H1 (cell line): ENCODE results near the gene BACE2. TPM values are rescaled to one million over a fixed set of nuclear protein-coding genes. Genes with fewer than 3 reads are reported as not detected.

Experiments
- CTCF ChIA-PET: fragments of 300-600 bp; sonication (Branson Sonifier 250); formaldehyde crosslinking; loops from one replicate; lab custom pipeline; 2021; ENCODE audit not compliant: partially characterized antibody; lab: Charles Lee
- POLR2A ChIA-PET: fragments of 300-600 bp; sonication (Branson Sonifier 250); formaldehyde crosslinking; loops from one replicate; lab custom pipeline; 2021; ENCODE audit warnings: inconsistent platforms; ENCODE audit not compliant: partially characterized antibody; lab: Charles Lee
- DNase-seq, 2 experiments: peaks; one replicate each; pipeline versions ENCODE4 v3.0.0 to v3.0.0-alpha.2; 2010 to 2022; ENCODE audit warnings: low spot score in 2 of 2, low read depth in 1 of 2, mixed read lengths in 1 of 2
- FAIRE-seq: peaks from 2 replicates; lab custom pipeline; 2011; peaks lifted over from hg19 to GRCh38; lab: Jason Lieb, UNC
- H2AFZ ChIP-seq: 2 replicates; pipeline ENCODE4 v1.8.1; 2012; ENCODE audit warnings: low read length, inconsistent platforms
- H2AK5ac ChIP-seq: 2 replicates; pipeline ENCODE4 v1.6.1; 2013; ENCODE audit warnings: low read depth, low read length
- H2BK120ac ChIP-seq: replicated peaks from 2 replicates; pipeline ENCODE3; 2013; ENCODE audit warnings: low read depth, low read length, inconsistent platforms
- H2BK12ac ChIP-seq: 2 replicates; pipeline ENCODE4 v1.6.1; 2013; ENCODE audit warnings: low read depth, low read length
- H2BK15ac ChIP-seq: 2 replicates; pipeline ENCODE4 v1.6.1; 2013; ENCODE audit warnings: low read length
- H2BK20ac ChIP-seq: 2 replicates; pipeline ENCODE4 v1.6.1; 2013; ENCODE audit warnings: low read length
- H2BK5ac ChIP-seq: 2 replicates; pipeline ENCODE4 v1.6.1; 2013; ENCODE audit warnings: low read depth, low read length
- H3K14ac ChIP-seq: 2 replicates; pipeline ENCODE4 v1.6.1; 2013; ENCODE audit warnings: inconsistent platforms; ENCODE audit not compliant: insufficient read length
- H3K18ac ChIP-seq: 2 replicates; pipeline ENCODE4 v1.6.1; 2013; ENCODE audit warnings: low read length; ENCODE audit errors: extremely low read depth
- H3K23ac ChIP-seq: 2 replicates; pipeline ENCODE4 v1.6.1; 2013; ENCODE audit warnings: inconsistent platforms; ENCODE audit not compliant: insufficient read length
- H3K23me2 ChIP-seq: 2 replicates; pipeline ENCODE4 v1.6.1; 2013; ENCODE audit warnings: low read depth, low read length
- H3K27ac ChIP-seq: 2 replicates; pipeline ENCODE4 v1.6.1; 2011; ENCODE audit warnings: low read depth, low read length, inconsistent platforms
- H3K27me3 ChIP-seq, 4 experiments: replicated peaks in 1 of 4; 1 replicate in 1 of 4; 2 replicates in 3 of 4; pipeline versions ENCODE4 v1.6.1 to v1.8.1; 2011 to 2013; ENCODE audit warnings: low read length in 3 of 4, mild to moderate bottlenecking in 3 of 4, inconsistent platforms in 2 of 4, mixed read lengths in 2 of 4, moderate library complexity in 1 of 4; ENCODE audit not compliant: control insufficient read depth in 3 of 4, insufficient read depth in 3 of 4; ENCODE audit errors: extremely low read depth in 1 of 4
- H3K36me3 ChIP-seq, 4 experiments: 2 replicates each; pipeline versions ENCODE4 v1.6.1 to v1.8.1; 2011 to 2013; ENCODE audit warnings: mild to moderate bottlenecking in 4 of 4, low read length in 3 of 4, moderate library complexity in 2 of 4, control low read depth in 1 of 4, inconsistent platforms in 1 of 4; ENCODE audit not compliant: insufficient read depth in 4 of 4, control insufficient read depth in 2 of 4
- H3K4ac ChIP-seq: replicated peaks from 2 replicates; pipeline ENCODE3; 2013; ENCODE audit warnings: low read length, low read depth, mixed read lengths, inconsistent platforms; ENCODE audit not compliant: insufficient read length
- H3K4me1 ChIP-seq, 4 experiments: replicated peaks in 1 of 4; 1 replicate in 1 of 4; 2 replicates in 3 of 4; pipeline versions ENCODE4 v1.6.1 to v1.8.1; 2011 to 2013; ENCODE audit warnings: low read length in 3 of 4, inconsistent platforms in 2 of 4, mixed read lengths in 1 of 4; ENCODE audit not compliant: insufficient read depth in 4 of 4, control insufficient read depth in 3 of 4
- H3K4me2 ChIP-seq, 2 experiments: 2 replicates each; pipeline versions ENCODE4 v1.6.1 to v1.8.1; 2011 to 2013; ENCODE audit warnings: low read depth in 2 of 2, low read length in 2 of 2, control low read depth in 1 of 2, inconsistent platforms in 1 of 2, mild to moderate bottlenecking in 1 of 2; ENCODE audit not compliant: insufficient read depth in 1 of 2
- H3K4me3 ChIP-seq, 4 experiments: fragments of 200-600, 300-600 bp in 1 of 4; sonication (generic), shearing (Covaris generic), sonication (Bioruptor Twin) in 1 of 4; 2 replicates each; pipeline versions ENCODE4 v1.5.1 to v1.8.1; 2011 to 2016; ENCODE audit warnings: low read length in 4 of 4, low read depth in 3 of 4, control low read depth in 2 of 4, inconsistent platforms in 2 of 4, mild to moderate bottlenecking in 2 of 4, mixed read lengths in 1 of 4, moderate library complexity in 1 of 4; ENCODE audit not compliant: insufficient read depth in 2 of 4; ENCODE audit errors: extremely low read depth in 1 of 4
- H3K56ac ChIP-seq: replicated peaks from 2 replicates; pipeline ENCODE3; 2013; ENCODE audit warnings: low read depth, mild to moderate bottlenecking, mixed read lengths, low read length, inconsistent platforms; ENCODE audit not compliant: insufficient read length
- H3K79me1 ChIP-seq: 2 replicates; pipeline ENCODE4 v1.6.1; 2013; ENCODE audit warnings: low read depth, low read length, control low read depth
- H3K79me2 ChIP-seq, 2 experiments: 2 replicates each; pipeline versions ENCODE4 v1.6.1 to v1.8.1; 2012 to 2013; ENCODE audit warnings: low read length in 2 of 2, mild to moderate bottlenecking in 2 of 2, inconsistent platforms in 1 of 2; ENCODE audit not compliant: insufficient read depth in 2 of 2, control insufficient read depth in 1 of 2
- H3K9ac ChIP-seq, 4 experiments: replicated peaks in 1 of 4; 1 replicate in 1 of 4; 2 replicates in 3 of 4; pipeline versions ENCODE4 v1.6.1 to v1.8.1; 2011 to 2013; ENCODE audit warnings: low read depth in 3 of 4, low read length in 3 of 4, control low read depth in 2 of 4, mild to moderate bottlenecking in 2 of 4, moderate library complexity in 2 of 4, inconsistent platforms in 1 of 4; ENCODE audit errors: extremely low read depth in 1 of 4
- H3K9me3 ChIP-seq, 2 experiments: 2 replicates each; pipeline versions ENCODE4 v1.6.1 to v1.8.1; 2012 to 2013; ENCODE audit warnings: mild to moderate bottlenecking in 2 of 2, moderate library complexity in 2 of 2, control low read depth in 1 of 2, inconsistent platforms in 1 of 2, low read depth in 1 of 2, low read length in 1 of 2, mixed read lengths in 1 of 2; ENCODE audit not compliant: insufficient read depth in 2 of 2
- H4K20me1 ChIP-seq, 2 experiments: replicated peaks in 1 of 2; 2 replicates each; pipeline versions ENCODE3 to v1.8.1; 2011 to 2013; ENCODE audit warnings: inconsistent platforms in 2 of 2, low read length in 2 of 2, mild to moderate bottlenecking in 1 of 2; ENCODE audit not compliant: insufficient read depth in 2 of 2, control insufficient read depth in 1 of 2
- H4K5ac ChIP-seq: 2 replicates; pipeline ENCODE4 v1.6.1; 2013; ENCODE audit warnings: low read length, low read depth, mixed read lengths, inconsistent platforms; ENCODE audit not compliant: insufficient read length
- H4K8ac ChIP-seq: 2 replicates; pipeline ENCODE4 v1.8.0; 2013; ENCODE audit warnings: mild to moderate bottlenecking, moderate library complexity, low read length, inconsistent platforms; ENCODE audit not compliant: insufficient read depth; ENCODE audit errors: extremely low read depth
- H4K91ac ChIP-seq: replicated peaks from 2 replicates; pipeline ENCODE3; 2013; ENCODE audit warnings: low read length, mixed read lengths, inconsistent platforms; ENCODE audit not compliant: insufficient read length
- CBX5 ChIP-seq: fragments of 300-800, 300-1000 bp; sonication (generic); IDR thresholded peaks from 2 replicates; pipeline ENCODE4 v1.7.1; 2016; ENCODE audit warnings: antibody characterized with exemption, low read length, low read depth
- CBX8 ChIP-seq: fragments of 300-800, 300-1000 bp; sonication (generic); IDR thresholded peaks from 2 replicates; pipeline ENCODE4 v1.7.1; 2016; ENCODE audit warnings: low read depth, low read length, borderline replicate concordance
- CEBPB ChIP-seq: IDR thresholded peaks from 2 replicates; pipeline ENCODE4 v1.6.1; 2012; ENCODE audit warnings: low read depth, low read length
- EGR1 ChIP-seq: IDR thresholded peaks from 2 replicates; pipeline ENCODE4 v1.6.1; 2011; ENCODE audit warnings: low read depth, low read length, borderline replicate concordance
- GABPA ChIP-seq: IDR thresholded peaks from 2 replicates; pipeline ENCODE4 v1.6.1; 2011; ENCODE audit warnings: mild to moderate bottlenecking, low read length, moderate library complexity, borderline replicate concordance; ENCODE audit not compliant: insufficient read depth
- HDAC6 ChIP-seq: IDR thresholded peaks from one replicate; pipeline ENCODE4 v1.7.1; 2012; ENCODE audit warnings: low read depth, mild to moderate bottlenecking, inconsistent platforms, low read length, moderate library complexity
- KDM1A ChIP-seq: fragments of 200-600, 300-600 bp; sonication (generic); IDR thresholded peaks from 2 replicates; pipeline ENCODE4 v1.7.1; 2016; ENCODE audit warnings: mild to moderate bottlenecking, low read length, borderline replicate concordance
- KDM5A ChIP-seq: fragments of 200-600 bp; IDR thresholded peaks from 2 replicates; pipeline ENCODE4 v1.7.1; 2012; ENCODE audit warnings: mild to moderate bottlenecking, low read length, inconsistent platforms, mixed read lengths
- SUZ12 ChIP-seq: fragments of 200-600 bp; sonication (generic); IDR thresholded peaks from 2 replicates; pipeline ENCODE4 v1.6.1; 2012; ENCODE audit warnings: mild to moderate bottlenecking, inconsistent platforms, low read length, moderate library complexity, mixed read lengths
- ZNF274 ChIP-seq: IDR thresholded peaks from 2 replicates; pipeline ENCODE4 v1.7.0; 2012; ENCODE audit warnings: low read length, borderline replicate concordance; ENCODE audit errors: extremely low read depth
- WGBS, 2 experiments: shearing (Covaris generic) in 1 of 2; methylation state at CpG; one replicate each; pipeline versions ENCODE4 v1.1.6 to v1.1.7; 2013 to 2015; ENCODE audit warnings: low lambda C conversion rate in 2 of 2, mixed read lengths in 2 of 2, inconsistent platforms in 1 of 2, low coverage in 1 of 2, missing lambda C conversion rate in 1 of 2; ENCODE audit not compliant: insufficient replicate concordance in 2 of 2, insufficient coverage in 1 of 2, insufficient read length in 1 of 2; ENCODE audit errors: extremely low coverage in 1 of 2, missing lambda C conversion rate in 1 of 2; 5-methylcytosine and 5-hydroxymethylcytosine counted together
- polyA plus RNA-seq, 7 experiments: library from polyadenylated mRNA; depleted of rRNA in 3 of 7; stranded (reverse) in 5 of 7; unstranded in 2 of 7; fragments of >200 nt in 5 of 7; fragments of 200-250 nt in 2 of 7; gene quantifications; 1 replicate in 5 of 7; 2 replicates in 1 of 7; 4 replicates in 1 of 7; pipeline versions ENCODE4 v1.2.1 to v1.2.3, GENCODE V29; 2011 to 2013; ENCODE audit warnings: missing spikeins in 2 of 7, mixed read lengths in 2 of 7
- total RNA-seq: library from RNA; stranded (reverse); fragmentation: NEBNext Ultra II Directional; extraction: Animal tissue kit (Norgen Biotek cat#: 25700); gene quantifications from 2 replicates; pipeline ENCODE4 v1.2.1, GENCODE V29; 2021
- TF ChIP-seq, protein P1 (sequence below): IDR thresholded peaks from 2 replicates; pipeline ENCODE4 v1.6.1; 2012; ENCODE audit warnings: low read length, inconsistent platforms
- TF ChIP-seq, protein P2 (sequence below): IDR thresholded peaks from 2 replicates; pipeline ENCODE4 v1.6.1; 2012; ENCODE audit warnings: inconsistent platforms

Gene BACE2
- total and polyA plus RNA-seq, 2 of the 8 experiments (the other 6 are each of a cell fraction or from before 2014, with no cell fraction given), result 8.1 to 10.9 TPM

DNA sequence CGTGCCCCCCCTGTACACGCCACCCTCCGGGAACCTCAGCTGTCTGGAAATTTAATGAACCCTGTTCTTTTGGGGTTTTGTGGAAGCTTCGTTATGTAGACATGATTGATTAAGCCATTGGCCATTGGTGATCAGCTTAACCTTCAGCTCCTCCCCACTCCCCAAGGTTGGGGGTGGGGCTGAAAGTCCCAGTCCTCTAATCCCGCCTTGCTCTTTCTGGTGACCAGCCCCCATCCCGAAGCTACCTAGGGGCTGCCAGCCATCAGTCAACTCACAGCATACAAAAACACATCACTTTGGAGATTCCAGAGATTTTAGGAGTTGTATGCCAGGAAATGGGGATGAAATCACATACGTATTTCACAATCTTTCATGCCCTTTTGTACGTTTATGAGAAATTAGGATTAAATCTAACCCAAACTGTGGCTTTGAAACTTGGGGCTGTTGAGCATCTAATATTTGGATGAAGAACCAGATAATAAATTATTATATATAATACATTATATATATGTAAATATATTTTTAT, 52.3 kb downstream of the BACE2 start:
- no peak overlapping the region for H3K4me2 ChIP-seq
- DNase-seq (no peak), FAIRE-seq (no peak)
- H4K20me1 ChIP-seq, result no peaks in the 10 kb centered on the region
- H3K14ac ChIP-seq, result no peak overlapping the region
- POLR2A ChIA-PET, result no interaction called here
- no peaks in the 10 kb centered on the region for H3K36me3 ChIP-seq
- H3K79me1 ChIP-seq, result no peaks in the 10 kb centered on the region
- no peak overlapping the region for H2BK120ac ChIP-seq
- no peaks in the 10 kb centered on the region for H3K9me3 ChIP-seq
- no peak overlapping the region for H3K23ac ChIP-seq
- H3K9ac ChIP-seq, result no peak overlapping the region
- H3K4me1 ChIP-seq, result no peaks in the 10 kb centered on the region
- H2BK20ac ChIP-seq, result no peak overlapping the region
- no peaks in the 10 kb centered on the region for H3K27me3 ChIP-seq
- no peak overlapping the region for H3K27ac ChIP-seq
- no peak overlapping the region for H3K18ac ChIP-seq
- H3K4me3 ChIP-seq, result no peak overlapping the region
- H2AK5ac ChIP-seq, result no peak overlapping the region
- H3K56ac ChIP-seq, result no peak overlapping the region
- no peak overlapping the region for H3K4ac ChIP-seq
- H4K8ac ChIP-seq, result no peak overlapping the region
- H2BK5ac ChIP-seq, result no peak overlapping the region
- no peak overlapping the region for H4K5ac ChIP-seq
- H2AFZ ChIP-seq, result no peak overlapping the region
- H3K23me2 ChIP-seq, result no peaks in the 10 kb centered on the region
- no peak overlapping the region for H2BK15ac ChIP-seq
- H2BK12ac ChIP-seq, result no peak overlapping the region
- H4K91ac ChIP-seq, result no peak overlapping the region
- CTCF ChIA-PET, result interaction anchor here (0.6 to 0.7 kb wide), 2 partner anchors 11 to 302 kb away, joined by 3 read pairs; no protein-coding TSS in a partner anchor
- H3K79me2 ChIP-seq, result no peaks in the 10 kb centered on the region
- 85% methylated on average over 8 of the region's 8 CpGs; no CpG with 5 or more reads in 1 of the 2 experiments for WGBS, 2 experiments
- TF ChIP-seq KDM5A (no peak), SUZ12 (no peak), KDM1A (no peak), HDAC6 (no peak), EGR1 (no peak), CBX5 (no peak), GABPA (no peak), CBX8 (no peak), CEBPB (no peak), ZNF274 (no peak)
- TF ChIP-seq, protein P1, sequence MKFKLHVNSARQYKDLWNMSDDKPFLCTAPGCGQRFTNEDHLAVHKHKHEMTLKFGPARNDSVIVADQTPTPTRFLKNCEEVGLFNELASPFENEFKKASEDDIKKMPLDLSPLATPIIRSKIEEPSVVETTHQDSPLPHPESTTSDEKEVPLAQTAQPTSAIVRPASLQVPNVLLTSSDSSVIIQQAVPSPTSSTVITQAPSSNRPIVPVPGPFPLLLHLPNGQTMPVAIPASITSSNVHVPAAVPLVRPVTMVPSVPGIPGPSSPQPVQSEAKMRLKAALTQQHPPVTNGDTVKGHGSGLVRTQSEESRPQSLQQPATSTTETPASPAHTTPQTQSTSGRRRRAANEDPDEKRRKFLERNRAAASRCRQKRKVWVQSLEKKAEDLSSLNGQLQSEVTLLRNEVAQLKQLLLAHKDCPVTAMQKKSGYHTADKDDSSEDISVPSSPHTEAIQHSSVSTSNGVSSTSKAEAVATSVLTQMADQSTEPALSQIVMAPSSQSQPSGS, result no peak
- TF ChIP-seq, protein P2, sequence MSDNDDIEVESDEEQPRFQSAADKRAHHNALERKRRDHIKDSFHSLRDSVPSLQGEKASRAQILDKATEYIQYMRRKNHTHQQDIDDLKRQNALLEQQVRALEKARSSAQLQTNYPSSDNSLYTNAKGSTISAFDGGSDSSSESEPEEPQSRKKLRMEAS, result no peak
